IMR-90 (cell line): ENCODE measurements around the gene RNGTT.

Source experiments
- NFE2L2 ChIP-seq: fragments of 150-350 bp; IDR thresholded peaks from 2 replicates; pipeline ENCODE4 v1.6.1; 2016; ENCODE audit warnings: low read depth, mild to moderate bottlenecking, low read length
- POLR2A ChIP-seq: IDR thresholded peaks from 2 replicates; pipeline ENCODE4 v1.6.1; 2012; ENCODE audit warnings: mild to moderate bottlenecking, low read depth, low read length
- TF ChIP-seq, protein P1 (sequence below): conservative IDR thresholded peaks from 2 replicates; pipeline ENCODE4 v1.5.1; 2012; ENCODE audit warnings: mild to moderate bottlenecking, low read depth, low read length, improper control_type of control experiment
- TF ChIP-seq, protein P2 (sequence below): fragments of 150-350 bp; IDR thresholded peaks from 2 replicates; pipeline ENCODE4 v1.6.1; 2016; ENCODE audit warnings: low read depth, mild to moderate bottlenecking, low read length, moderate library complexity, borderline replicate concordance

- TF ChIP-seq, protein P1, sequence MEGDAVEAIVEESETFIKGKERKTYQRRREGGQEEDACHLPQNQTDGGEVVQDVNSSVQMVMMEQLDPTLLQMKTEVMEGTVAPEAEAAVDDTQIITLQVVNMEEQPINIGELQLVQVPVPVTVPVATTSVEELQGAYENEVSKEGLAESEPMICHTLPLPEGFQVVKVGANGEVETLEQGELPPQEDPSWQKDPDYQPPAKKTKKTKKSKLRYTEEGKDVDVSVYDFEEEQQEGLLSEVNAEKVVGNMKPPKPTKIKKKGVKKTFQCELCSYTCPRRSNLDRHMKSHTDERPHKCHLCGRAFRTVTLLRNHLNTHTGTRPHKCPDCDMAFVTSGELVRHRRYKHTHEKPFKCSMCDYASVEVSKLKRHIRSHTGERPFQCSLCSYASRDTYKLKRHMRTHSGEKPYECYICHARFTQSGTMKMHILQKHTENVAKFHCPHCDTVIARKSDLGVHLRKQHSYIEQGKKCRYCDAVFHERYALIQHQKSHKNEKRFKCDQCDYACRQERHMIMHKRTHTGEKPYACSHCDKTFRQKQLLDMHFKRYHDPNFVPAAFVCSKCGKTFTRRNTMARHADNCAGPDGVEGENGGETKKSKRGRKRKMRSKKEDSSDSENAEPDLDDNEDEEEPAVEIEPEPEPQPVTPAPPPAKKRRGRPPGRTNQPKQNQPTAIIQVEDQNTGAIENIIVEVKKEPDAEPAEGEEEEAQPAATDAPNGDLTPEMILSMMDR: no peak
- no peak for TF ChIP-seq NFE2L2
- TF ChIP-seq, protein P2, sequence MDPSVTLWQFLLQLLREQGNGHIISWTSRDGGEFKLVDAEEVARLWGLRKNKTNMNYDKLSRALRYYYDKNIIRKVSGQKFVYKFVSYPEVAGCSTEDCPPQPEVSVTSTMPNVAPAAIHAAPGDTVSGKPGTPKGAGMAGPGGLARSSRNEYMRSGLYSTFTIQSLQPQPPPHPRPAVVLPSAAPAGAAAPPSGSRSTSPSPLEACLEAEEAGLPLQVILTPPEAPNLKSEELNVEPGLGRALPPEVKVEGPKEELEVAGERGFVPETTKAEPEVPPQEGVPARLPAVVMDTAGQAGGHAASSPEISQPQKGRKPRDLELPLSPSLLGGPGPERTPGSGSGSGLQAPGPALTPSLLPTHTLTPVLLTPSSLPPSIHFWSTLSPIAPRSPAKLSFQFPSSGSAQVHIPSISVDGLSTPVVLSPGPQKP: no peak
- TF ChIP-seq POLR2A: no peak
These were observed 339.9 kb downstream of the RNGTT start for GRCh38 chr6:88623531-88623930.
